ENCODE data around the gene KCNQ1. TPM values are rescaled to one million over a fixed set of nuclear protein-coding genes. Genes with fewer than 3 reads are reported as not detected.

Gene KCNQ1
- total and polyA plus RNA-seq, 2 of the 13 experiments (the other 11 are each of a cell fraction or from before 2014, with no cell fraction given), result 0.02 to 0.08 TPM

DNA sequence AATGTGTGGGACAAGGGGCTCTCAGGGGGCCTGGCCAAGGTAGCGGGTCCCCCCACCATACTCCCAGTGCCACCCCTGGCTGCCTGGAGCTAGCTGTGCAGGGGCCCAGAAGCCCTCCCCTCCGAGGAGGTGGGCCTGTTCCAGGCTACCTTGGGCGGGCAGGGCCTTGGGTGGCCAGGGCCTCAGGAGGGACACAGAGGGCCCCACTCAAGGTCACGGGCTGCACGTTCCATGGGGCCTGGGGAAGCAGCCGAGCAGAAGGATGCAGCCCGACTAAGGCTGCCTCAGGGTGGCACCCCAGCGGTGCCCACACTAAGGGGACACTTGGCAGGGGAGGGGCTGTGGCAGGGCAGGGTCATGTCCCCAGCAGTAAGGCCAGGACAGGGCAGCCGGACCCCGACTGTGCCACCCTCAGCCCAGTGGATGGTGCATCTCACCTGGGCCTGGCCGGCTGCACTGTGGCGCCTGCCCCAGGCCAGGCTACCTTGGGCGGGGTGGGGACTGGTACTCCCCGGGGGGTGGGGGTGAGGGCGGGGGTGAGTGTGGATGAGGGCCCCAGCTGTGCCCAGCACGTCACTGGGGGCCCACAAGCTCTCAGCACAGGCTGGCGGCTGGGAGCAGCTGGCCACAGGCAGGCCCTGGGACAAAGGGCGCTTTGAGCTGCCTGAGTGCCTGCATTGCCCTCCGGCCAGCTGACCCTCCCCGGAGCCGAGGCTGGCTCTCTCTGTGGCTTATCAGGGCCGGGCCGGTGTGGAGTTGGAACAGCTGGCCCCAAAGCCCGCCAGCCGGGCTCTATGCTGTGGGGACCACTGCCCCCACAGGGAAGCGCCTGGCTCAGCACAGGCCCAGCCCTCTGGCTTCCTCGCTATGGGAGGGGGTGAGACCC, 117.1 kb downstream of the KCNQ1 start (continued):
- TF ChIP-seq, protein P1, sequence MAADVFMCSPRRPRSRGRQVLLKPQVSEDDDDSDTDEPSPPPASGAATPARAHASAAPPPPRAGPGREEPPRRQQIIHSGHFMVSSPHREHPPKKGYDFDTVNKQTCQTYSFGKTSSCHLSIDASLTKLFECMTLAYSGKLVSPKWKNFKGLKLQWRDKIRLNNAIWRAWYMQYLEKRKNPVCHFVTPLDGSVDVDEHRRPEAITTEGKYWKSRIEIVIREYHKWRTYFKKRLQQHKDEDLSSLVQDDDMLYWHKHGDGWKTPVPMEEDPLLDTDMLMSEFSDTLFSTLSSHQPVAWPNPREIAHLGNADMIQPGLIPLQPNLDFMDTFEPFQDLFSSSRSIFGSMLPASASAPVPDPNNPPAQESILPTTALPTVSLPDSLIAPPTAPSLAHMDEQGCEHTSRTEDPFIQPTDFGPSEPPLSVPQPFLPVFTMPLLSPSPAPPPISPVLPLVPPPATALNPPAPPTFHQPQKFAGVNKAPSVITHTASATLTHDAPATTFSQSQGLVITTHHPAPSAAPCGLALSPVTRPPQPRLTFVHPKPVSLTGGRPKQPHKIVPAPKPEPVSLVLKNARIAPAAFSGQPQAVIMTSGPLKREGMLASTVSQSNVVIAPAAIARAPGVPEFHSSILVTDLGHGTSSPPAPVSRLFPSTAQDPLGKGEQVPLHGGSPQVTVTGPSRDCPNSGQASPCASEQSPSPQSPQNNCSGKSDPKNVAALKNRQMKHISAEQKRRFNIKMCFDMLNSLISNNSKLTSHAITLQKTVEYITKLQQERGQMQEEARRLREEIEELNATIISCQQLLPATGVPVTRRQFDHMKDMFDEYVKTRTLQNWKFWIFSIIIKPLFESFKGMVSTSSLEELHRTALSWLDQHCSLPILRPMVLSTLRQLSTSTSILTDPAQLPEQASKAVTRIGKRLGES (CRISPR knock-in tag; IDR thresholded peaks at IDR 0.05; ENCODE audit: borderline replicate concordance), result no peak
- no peak for TF ChIP-seq ZSCAN9 (CRISPR knock-in tag; IDR thresholded peaks at IDR 0.05; ENCODE audit: borderline replicate concordance)
- TF ChIP-seq RXRA (CRISPR knock-in tag; IDR thresholded peaks at IDR 0.05), result no peak
- peak; percentile 78; the same call in 1 of the 2 replicates for TF ChIP-seq MTA1 (CRISPR knock-in tag; IDR thresholded peaks at IDR 0.05; ENCODE audit: borderline replicate concordance)
- TF ChIP-seq, protein P2, sequence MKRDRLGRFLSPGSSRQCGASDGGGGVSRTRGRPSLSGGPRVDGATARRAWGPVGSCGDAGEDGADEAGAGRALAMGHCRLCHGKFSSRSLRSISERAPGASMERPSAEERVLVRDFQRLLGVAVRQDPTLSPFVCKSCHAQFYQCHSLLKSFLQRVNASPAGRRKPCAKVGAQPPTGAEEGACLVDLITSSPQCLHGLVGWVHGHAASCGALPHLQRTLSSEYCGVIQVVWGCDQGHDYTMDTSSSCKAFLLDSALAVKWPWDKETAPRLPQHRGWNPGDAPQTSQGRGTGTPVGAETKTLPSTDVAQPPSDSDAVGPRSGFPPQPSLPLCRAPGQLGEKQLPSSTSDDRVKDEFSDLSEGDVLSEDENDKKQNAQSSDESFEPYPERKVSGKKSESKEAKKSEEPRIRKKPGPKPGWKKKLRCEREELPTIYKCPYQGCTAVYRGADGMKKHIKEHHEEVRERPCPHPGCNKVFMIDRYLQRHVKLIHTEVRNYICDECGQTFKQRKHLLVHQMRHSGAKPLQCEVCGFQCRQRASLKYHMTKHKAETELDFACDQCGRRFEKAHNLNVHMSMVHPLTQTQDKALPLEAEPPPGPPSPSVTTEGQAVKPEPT (CRISPR knock-in tag; IDR thresholded peaks at IDR 0.05; ENCODE audit: low read depth), result no peak
- no peak for TF ChIP-seq ZFP37 (CRISPR knock-in tag; IDR thresholded peaks at IDR 0.05; ENCODE audit: borderline replicate concordance)
- peak; percentile 55 for TF ChIP-seq NCOA2 (CRISPR knock-in tag; IDR thresholded peaks at IDR 0.05)
- TF ChIP-seq AGO2 (optimal IDR thresholded peaks at IDR 0.05; ENCODE audit: low read depth, low read length), result peak; percentile 57
- TF ChIP-seq ZSCAN25 (CRISPR knock-in tag; IDR thresholded peaks at IDR 0.05), result no peak
- TF ChIP-seq HNRNPL (IDR thresholded peaks at IDR 0.05; ENCODE audit: low read depth, low read length), result peak; percentile 99
- no peak for TF ChIP-seq ZNF451 (CRISPR knock-in tag; IDR thresholded peaks at IDR 0.05)
- TF ChIP-seq, protein P3, sequence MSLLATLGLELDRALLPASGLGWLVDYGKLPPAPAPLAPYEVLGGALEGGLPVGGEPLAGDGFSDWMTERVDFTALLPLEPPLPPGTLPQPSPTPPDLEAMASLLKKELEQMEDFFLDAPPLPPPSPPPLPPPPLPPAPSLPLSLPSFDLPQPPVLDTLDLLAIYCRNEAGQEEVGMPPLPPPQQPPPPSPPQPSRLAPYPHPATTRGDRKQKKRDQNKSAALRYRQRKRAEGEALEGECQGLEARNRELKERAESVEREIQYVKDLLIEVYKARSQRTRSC (CRISPR knock-in tag; IDR thresholded peaks at IDR 0.05; ENCODE audit: low read depth), result no peak
- TF ChIP-seq GLI4 (CRISPR knock-in tag; IDR thresholded peaks at IDR 0.05; ENCODE audit: borderline replicate concordance), result no peak
- TF ChIP-seq ZBTB7B (CRISPR knock-in tag; IDR thresholded peaks at IDR 0.05), result peak; percentile 73; the same call in 1 of the 2 replicates
- no peak for TF ChIP-seq ZNF260 (CRISPR knock-in tag; IDR thresholded peaks at IDR 0.05; ENCODE audit: borderline replicate concordance, low read depth)
- TF ChIP-seq ZNF547 (CRISPR knock-in tag; IDR thresholded peaks at IDR 0.05), result peak; percentile 11

Measured in HepG2 (cell line).